Upper lobe of left lung (tissue), 6 donors: ENCODE data around the gene HIP1. TPM values are rescaled to one million over a fixed set of nuclear protein-coding genes. Genes with fewer than 3 reads are reported as not detected.
"Not testable (repeated sequence)": the region's sequence is repeated elsewhere in the genome, so short reads cannot be mapped to it uniquely, and the experiment has no call there.

Source experiments
- ATAC-seq, 2 donors: fragments of 200-7000 bp; cut with Tn5 transposase; one replicate each; pipeline ENCODE4 v1.9.1; 2022; ENCODE audit warnings: mild to moderate bottlenecking in 2 of 2, moderate library complexity in 2 of 2; ENCODE audit not compliant: low FRiP score in 2 of 2
- DNase-seq, 2 donors: peaks; one replicate each; pipeline ENCODE4 v3.0.0-alpha.2; 2019 to 2020
- H3K27ac ChIP-seq, 4 donors: fragments of 200-600 bp; sonication (generic); one replicate each; pipeline ENCODE4 v1.5.1; 2016 to 2019
- H3K27me3 ChIP-seq, 4 donors: fragments of 200-600 bp; sonication (generic); one replicate each; pipeline ENCODE4 v1.5.1; 2017 to 2019
- H3K36me3 ChIP-seq, 4 donors: fragments of 200-600 bp; sonication (generic); one replicate each; pipeline ENCODE4 v1.5.1; 2016 to 2019
- H3K4me1 ChIP-seq, 4 donors: fragments of 200-600 bp; sonication (generic); one replicate each; pipeline ENCODE4 v1.5.1; 2018 to 2019
- H3K4me3 ChIP-seq, 4 donors: fragments of 200-600 bp; sonication (generic); one replicate each; pipeline ENCODE4 v1.5.1; 2017 to 2019; ENCODE audit warnings: mild to moderate bottlenecking in 2 of 4, moderate library complexity in 1 of 4
- H3K9me3 ChIP-seq, 4 donors: fragments of 200-600 bp; sonication (generic); one replicate each; pipeline ENCODE4 v1.5.1; 2018 to 2019
- EP300 ChIP-seq, 4 donors: sonication (generic); formaldehyde crosslinking; IDR thresholded peaks; one replicate each; pipeline ENCODE4 v1.5.1; 2017; ENCODE audit warnings: antibody characterized with exemption in 4 of 4, control low read depth in 2 of 4
- POLR2A ChIP-seq, 4 donors: fragments of 450-650 bp; IDR thresholded peaks; one replicate each; pipeline ENCODE4 v1.5.1; 2016 to 2017; ENCODE audit warnings: antibody characterized with exemption in 4 of 4, mild to moderate bottlenecking in 2 of 4
- POLR2AphosphoS5 ChIP-seq, 2 donors: sonication (generic); formaldehyde crosslinking; IDR thresholded peaks; one replicate each; pipeline ENCODE4 v1.5.1; 2017; ENCODE audit warnings: antibody characterized with exemption in 2 of 2
- WGBS, 2 donors: methylation state at CpG; one replicate each; pipeline ENCODE4 v1.1.5; 2017 to 2018; 5-methylcytosine and 5-hydroxymethylcytosine counted together
- total RNA-seq, 6 donors: library from RNA; depleted of rRNA in 4 of 6; stranded (reverse); fragments of >200 nt in 4 of 6; gene quantifications; one replicate each; pipeline versions ENCODE4 v1.1.0 to v1.2.1, GENCODE V29; 2016 to 2021
- TF ChIP-seq, protein P1 (sequence below), 6 experiments: fragments of 450-650 bp in 4 of 6; fragments of 200-600 bp in 2 of 6; sonication (generic) in 2 of 6; IDR thresholded peaks; one replicate each; pipeline ENCODE4 v1.5.1; 2016 to 2019; ENCODE audit warnings: antibody characterized with exemption in 6 of 6
- donor health status: DM: no; HTN: no; CAD: no; lungs with moderate emphysema.
- donor health status: DM: no; HTN: yes; CAD: no; lungs with severe emphysema.

The HIP1 gene
- 10 to 100 TPM; 43.9 to 66.0 (median 55.2) TPM for total RNA-seq

DNA sequence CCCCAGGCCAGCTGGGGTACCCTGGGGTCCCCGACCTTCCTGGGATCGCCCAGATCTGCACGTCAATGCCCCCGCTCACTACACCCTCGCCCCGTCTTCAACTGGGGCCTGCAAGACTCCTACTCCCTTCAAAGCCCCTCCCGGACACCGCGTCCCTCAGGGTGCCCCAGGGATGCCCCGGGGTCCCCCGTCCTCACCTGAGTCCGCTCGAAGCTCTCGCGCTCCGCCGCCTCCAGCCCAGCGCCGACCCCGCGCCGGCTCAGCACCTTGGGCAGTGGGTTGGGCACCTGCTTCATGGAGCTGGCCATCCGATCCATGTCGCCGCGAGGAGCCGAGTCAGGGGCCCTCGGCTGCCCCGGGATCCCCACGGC lies at the start of gene HIP1:
HIP1 (minus strand) TSS at position 338 of the 371 bp plus-strand sequence; CDS start at position 317, 21 bp downstream.
- Histone ChIP-seq H3K36me3 (no peaks in the 10 kb centered on the region), H3K27ac (peak within 1 kb of the TSS; percentile 84 to 96 (median 94)), H3K9me3 (no peaks in the 10 kb centered on the region), H3K4me3 (peak within 1 kb of the TSS; percentile 98 to 100 (median 100)), H3K4me1 (peaks cover 29 to 53% (median 39%) of the 10 kb centered on the region in 4 donors), H3K27me3 (no peaks in the 10 kb centered on the region)
- WGBS, 2 donors: 2% methylated on average over 30 of the region's 30 CpGs; no CpG with 5 or more reads in 1 of the 2 donors
- peak in 2 of 4 donors; percentile 37 to 40 for TF ChIP-seq POLR2A (IDR thresholded peaks at IDR 0.05)
- peak; percentile 43 to 75 for TF ChIP-seq POLR2AphosphoS5 (IDR thresholded peaks at IDR 0.05)
- TF ChIP-seq EP300 (IDR thresholded peaks at IDR 0.05): no peak
- ATAC-seq (no peak), DNase-seq (no peak)

DNA sequence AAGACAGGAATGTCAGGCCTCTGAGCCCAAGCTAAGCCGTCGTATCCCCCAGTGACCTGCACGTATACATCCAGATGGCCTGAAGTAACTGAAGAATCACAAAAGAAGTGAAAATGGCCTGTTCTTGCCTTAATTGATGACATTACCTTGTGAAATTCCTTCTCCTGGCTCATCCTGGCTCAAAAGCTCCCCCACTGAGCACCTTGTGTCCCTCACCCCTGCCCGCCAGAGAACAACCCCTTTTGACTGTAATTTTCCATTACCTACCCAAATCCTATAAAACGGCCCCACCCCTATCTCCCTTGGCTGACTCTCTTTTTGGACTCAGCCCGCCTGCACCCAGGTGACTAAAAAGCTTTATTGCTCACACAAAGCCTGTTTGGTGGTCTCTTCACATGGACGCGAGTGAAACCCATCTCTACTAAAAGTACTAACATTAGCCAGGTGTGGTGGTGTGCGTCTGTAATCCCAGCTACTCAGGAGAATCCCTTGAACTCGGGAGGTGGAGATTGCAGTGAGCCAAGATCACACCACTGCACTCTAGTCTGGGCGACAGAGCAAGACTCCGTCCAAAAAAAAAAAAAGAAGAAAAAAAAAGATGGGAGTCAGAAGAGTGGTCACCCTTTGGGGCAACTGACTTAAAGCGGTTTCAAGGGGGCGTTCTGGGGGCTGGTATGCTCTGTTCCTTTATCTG lies 49.6 kb upstream of the HIP1 start:
- 70 to 80% methylated on average over 14 of the region's 14 CpGs for WGBS, 2 donors

GRCh38 chr7:75783058-75783457 lies 44.3 kb upstream of the HIP1 start:
- H3K4me3 ChIP-seq, H3K4me1 ChIP-seq, H3K36me3 ChIP-seq, DNase-seq, H3K27ac ChIP-seq, H3K27me3 ChIP-seq, H3K9me3 ChIP-seq, ATAC-seq: not testable (repeated sequence)
- 84 to 88% methylated on average over 5 of the region's 5 CpGs for WGBS, 2 donors

More for the DNA sequence above, 49.6 kb upstream of the HIP1 start:
- not testable (repeated sequence) for H3K27me3 ChIP-seq, H3K27ac ChIP-seq, H3K4me3 ChIP-seq, H3K4me1 ChIP-seq, ATAC-seq, DNase-seq, H3K36me3 ChIP-seq, H3K9me3 ChIP-seq

DNA sequence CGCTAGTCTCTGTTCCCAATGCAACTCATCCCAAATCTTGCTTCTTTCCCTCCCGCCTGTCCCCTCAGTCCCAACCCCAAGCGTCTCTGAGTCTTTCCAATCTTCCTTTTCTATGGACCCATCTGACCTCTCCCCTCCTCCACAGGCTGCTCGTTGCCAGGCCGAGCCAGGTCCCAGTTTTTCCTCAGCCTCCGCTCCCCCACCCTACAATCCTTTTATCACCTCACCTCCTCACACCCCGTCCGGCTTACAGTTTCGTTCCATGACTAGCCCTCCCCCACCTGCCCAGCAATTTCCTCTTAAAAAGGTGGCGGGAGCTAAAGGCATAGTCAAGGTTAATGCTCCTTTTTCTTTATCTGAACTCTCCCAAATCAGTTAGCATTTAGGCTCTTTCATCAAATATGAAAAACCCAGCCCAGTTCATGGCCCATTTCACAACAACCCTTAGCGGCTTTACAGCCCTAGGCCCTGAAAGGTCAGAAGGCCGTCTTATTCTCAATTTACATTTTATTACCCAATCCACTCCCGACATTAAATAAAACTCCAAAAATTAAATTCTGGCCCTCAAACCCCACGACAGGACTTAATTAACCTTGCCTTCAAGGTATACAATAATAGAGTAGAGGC lies 42.0 kb upstream of the HIP1 start:
- H3K9me3 ChIP-seq, H3K36me3 ChIP-seq, H3K4me3 ChIP-seq, H3K27me3 ChIP-seq, H3K4me1 ChIP-seq, H3K27ac ChIP-seq, ATAC-seq, DNase-seq: not testable (repeated sequence)
- 65 to 71% methylated on average over 14 of the region's 14 CpGs for WGBS, 2 donors

DNA sequence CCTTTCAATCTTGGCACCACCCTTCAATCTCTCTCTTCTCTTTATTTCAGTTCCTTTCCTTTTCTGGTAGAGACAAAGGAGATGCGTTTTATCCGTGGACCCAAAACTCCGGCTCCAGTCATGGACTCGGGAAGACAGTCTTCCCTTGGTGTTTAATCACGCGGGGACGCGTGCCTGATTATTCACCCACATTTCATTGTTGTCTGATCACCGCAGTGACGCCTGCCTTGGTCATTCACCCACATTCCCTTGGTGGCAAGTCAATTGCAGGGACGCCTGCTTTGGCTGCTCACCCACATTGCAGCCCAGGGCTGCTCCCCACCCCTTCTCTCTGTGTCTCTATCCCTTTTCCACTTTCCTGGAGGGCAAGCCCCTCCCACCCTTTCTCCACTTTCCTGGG lies 40.8 kb upstream of the HIP1 start:
- ATAC-seq, H3K27ac ChIP-seq, H3K9me3 ChIP-seq, H3K4me3 ChIP-seq, H3K27me3 ChIP-seq, H3K36me3 ChIP-seq, H3K4me1 ChIP-seq, DNase-seq: not testable (repeated sequence)
- WGBS, 2 donors: 82 to 89% methylated on average over 11 of the region's 11 CpGs

GRCh38 chr7:75779035-75779434 lies 40.3 kb upstream of the HIP1 start:
- H3K4me1 ChIP-seq, ATAC-seq: not testable (repeated sequence)
- WGBS, 2 donors: 70 to 74% methylated on average over 11 of the region's 11 CpGs

GRCh38 chr7:75776295-75776971 lies 37.7 kb upstream of the HIP1 start:
- peak in 1 of 2 donors; percentile 24 for ATAC-seq
- WGBS, 2 donors: 64 to 67% methylated on average over 12 of the region's 12 CpGs

More at GRCh38 chr7:75779035-75779434, 40.3 kb upstream of the HIP1 start:
- H3K4me3 ChIP-seq, H3K36me3 ChIP-seq, H3K9me3 ChIP-seq, H3K27me3 ChIP-seq, DNase-seq, H3K27ac ChIP-seq: not testable (repeated sequence)

GRCh38 chr7:75773958-75774357 lies 35.2 kb upstream of the HIP1 start:
- not testable (repeated sequence) for H3K27ac ChIP-seq, DNase-seq, H3K4me3 ChIP-seq, H3K36me3 ChIP-seq, H3K9me3 ChIP-seq, H3K27me3 ChIP-seq, ATAC-seq, H3K4me1 ChIP-seq
- WGBS, 2 donors: 86 to 88% methylated on average over 6 of the region's 6 CpGs

More at GRCh38 chr7:75776295-75776971, 37.7 kb upstream of the HIP1 start:
- Histone ChIP-seq H3K9me3 (no peaks in the 10 kb centered on the region), H3K4me1 (peaks cover 0 to 5% (median 2%) of the 10 kb centered on the region in 4 donors), H3K36me3 (no peaks in the 10 kb centered on the region), H3K27me3 (no peaks in the 10 kb centered on the region), H3K27ac (no peak overlapping the region), H3K4me3 (no peak overlapping the region)
- TF ChIP-seq EP300 (IDR thresholded peaks at IDR 0.05) (no peak), POLR2A (IDR thresholded peaks at IDR 0.05) (no peak), POLR2AphosphoS5 (IDR thresholded peaks at IDR 0.05) (no peak)
- TF ChIP-seq, protein P1, sequence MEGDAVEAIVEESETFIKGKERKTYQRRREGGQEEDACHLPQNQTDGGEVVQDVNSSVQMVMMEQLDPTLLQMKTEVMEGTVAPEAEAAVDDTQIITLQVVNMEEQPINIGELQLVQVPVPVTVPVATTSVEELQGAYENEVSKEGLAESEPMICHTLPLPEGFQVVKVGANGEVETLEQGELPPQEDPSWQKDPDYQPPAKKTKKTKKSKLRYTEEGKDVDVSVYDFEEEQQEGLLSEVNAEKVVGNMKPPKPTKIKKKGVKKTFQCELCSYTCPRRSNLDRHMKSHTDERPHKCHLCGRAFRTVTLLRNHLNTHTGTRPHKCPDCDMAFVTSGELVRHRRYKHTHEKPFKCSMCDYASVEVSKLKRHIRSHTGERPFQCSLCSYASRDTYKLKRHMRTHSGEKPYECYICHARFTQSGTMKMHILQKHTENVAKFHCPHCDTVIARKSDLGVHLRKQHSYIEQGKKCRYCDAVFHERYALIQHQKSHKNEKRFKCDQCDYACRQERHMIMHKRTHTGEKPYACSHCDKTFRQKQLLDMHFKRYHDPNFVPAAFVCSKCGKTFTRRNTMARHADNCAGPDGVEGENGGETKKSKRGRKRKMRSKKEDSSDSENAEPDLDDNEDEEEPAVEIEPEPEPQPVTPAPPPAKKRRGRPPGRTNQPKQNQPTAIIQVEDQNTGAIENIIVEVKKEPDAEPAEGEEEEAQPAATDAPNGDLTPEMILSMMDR (IDR thresholded peaks at IDR 0.05): no peak
- DNase-seq: no peak
